ENCODE results near the gene DEPDC5. TPM values are rescaled to one million over a fixed set of nuclear protein-coding genes. Genes with fewer than 3 reads are reported as not detected.
"Not testable (repeated sequence)": the region's sequence is repeated elsewhere in the genome, so short reads cannot be mapped to it uniquely, and the experiment has no call there.

The DEPDC5 gene
- total RNA-seq, 3 donors from 2014 or later: 13.6 to 20.0 (median 16.1) TPM

DNA sequence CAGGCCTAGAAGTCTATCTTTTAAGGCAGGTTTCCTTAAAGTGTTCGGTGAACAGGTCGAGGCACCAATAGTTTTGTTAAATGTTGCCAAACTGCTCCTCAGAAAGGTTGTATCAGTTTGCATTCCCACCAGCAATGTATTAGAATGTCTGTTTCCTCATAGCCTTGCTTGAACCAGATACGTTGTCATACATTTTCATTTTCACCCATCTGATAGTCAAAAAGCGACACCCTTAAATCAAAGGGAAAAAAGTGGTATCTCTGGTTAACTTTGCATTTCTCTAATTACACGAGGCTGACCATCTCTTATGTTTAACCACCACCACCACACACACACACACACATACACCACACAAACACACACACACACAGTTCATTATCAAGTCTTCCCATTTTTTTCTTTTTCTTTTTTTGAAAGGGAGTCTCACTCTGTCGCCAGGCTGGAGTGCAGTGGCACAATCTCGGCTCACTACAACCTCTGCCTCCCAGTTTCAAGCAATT is 20.2 kb upstream of the DEPDC5 start:
- Histone ChIP-seq H3K36me3 (no peaks in the 10 kb centered on the region), H3K27ac (no peak overlapping the region), H3K4me3 (no peak overlapping the region), H3K27me3 (no peaks in the 10 kb centered on the region), H3K4me1 (no peaks in the 10 kb centered on the region), H3K9me3 (no peaks in the 10 kb centered on the region)
- intact Hi-C loops (cut with DNase I; ENCODE audit: low total_unique reads): no loop called here
- TF ChIP-seq POLR2A (IDR thresholded peaks at IDR 0.05) (no peak), POLR2AphosphoS5 (IDR thresholded peaks at IDR 0.05) (no peak)
- TF ChIP-seq, protein P1, sequence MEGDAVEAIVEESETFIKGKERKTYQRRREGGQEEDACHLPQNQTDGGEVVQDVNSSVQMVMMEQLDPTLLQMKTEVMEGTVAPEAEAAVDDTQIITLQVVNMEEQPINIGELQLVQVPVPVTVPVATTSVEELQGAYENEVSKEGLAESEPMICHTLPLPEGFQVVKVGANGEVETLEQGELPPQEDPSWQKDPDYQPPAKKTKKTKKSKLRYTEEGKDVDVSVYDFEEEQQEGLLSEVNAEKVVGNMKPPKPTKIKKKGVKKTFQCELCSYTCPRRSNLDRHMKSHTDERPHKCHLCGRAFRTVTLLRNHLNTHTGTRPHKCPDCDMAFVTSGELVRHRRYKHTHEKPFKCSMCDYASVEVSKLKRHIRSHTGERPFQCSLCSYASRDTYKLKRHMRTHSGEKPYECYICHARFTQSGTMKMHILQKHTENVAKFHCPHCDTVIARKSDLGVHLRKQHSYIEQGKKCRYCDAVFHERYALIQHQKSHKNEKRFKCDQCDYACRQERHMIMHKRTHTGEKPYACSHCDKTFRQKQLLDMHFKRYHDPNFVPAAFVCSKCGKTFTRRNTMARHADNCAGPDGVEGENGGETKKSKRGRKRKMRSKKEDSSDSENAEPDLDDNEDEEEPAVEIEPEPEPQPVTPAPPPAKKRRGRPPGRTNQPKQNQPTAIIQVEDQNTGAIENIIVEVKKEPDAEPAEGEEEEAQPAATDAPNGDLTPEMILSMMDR (IDR thresholded peaks at IDR 0.05): no peak
- DNase-seq (ENCODE audit: low spot score in 2 of 2): no peak

DNA sequence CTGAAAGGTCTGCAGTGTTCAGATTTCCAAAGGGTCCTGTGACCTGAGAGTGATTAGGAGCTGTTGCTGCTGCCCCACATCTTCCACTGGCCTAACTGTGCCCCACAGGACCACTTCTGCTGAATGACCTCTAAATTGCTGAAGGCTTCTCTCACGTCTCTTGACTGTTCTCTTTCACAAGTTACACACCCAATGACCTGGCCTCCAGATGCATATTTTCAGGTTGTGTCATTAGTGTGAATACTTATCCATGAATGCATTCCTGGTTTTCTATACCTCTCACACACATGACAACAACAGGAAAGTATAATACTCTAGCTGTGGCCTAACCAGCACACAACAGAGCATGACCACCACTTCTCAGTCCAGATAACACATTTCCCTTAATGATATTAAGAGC is 19.3 kb upstream of the DEPDC5 start:
- DNase-seq (ENCODE audit: low spot score in 2 of 2): no peak
- no peaks in the 10 kb centered on the region for H3K36me3 ChIP-seq
- H3K27me3 ChIP-seq: no peaks in the 10 kb centered on the region
- intact Hi-C loops (cut with DNase I; ENCODE audit: low total_unique reads): no loop called here
- H3K27ac ChIP-seq: no peak overlapping the region
- no peaks in the 10 kb centered on the region for H3K4me1 ChIP-seq
- H3K4me3 ChIP-seq: no peak overlapping the region
- no peaks in the 10 kb centered on the region for H3K9me3 ChIP-seq
- TF ChIP-seq, protein P1 (IDR thresholded peaks at IDR 0.05): no peak
- no peak for TF ChIP-seq POLR2AphosphoS5 (IDR thresholded peaks at IDR 0.05)
- no peak for TF ChIP-seq POLR2A (IDR thresholded peaks at IDR 0.05)

DNA sequence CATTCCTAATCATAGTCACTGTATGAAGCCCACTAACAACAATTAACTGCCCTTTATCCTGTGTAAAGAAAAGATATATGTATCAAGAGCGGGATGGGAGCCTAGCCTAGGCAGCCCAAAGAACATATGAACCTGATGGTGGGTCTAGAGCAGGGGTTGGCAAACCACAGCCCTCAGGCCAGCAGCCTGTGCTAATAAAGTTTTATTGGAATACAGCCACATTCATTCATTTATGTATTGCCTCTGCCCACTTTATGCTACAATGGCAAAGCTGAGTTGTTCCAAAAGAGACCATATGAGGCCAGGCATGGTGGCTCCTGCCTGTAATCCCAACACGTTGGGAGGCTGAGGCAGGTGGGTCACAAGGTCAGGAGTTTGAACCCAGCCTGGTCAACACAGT is 17.4 kb upstream of the DEPDC5 start:
- H3K27ac ChIP-seq: no peak overlapping the region
- H3K36me3 ChIP-seq: no peaks in the 10 kb centered on the region
- H3K4me3 ChIP-seq: no peak overlapping the region
- intact Hi-C loops (cut with DNase I; ENCODE audit: low total_unique reads): no loop called here
- H3K9me3 ChIP-seq: no peaks in the 10 kb centered on the region
- H3K27me3 ChIP-seq: no peaks in the 10 kb centered on the region
- no peaks in the 10 kb centered on the region for H3K4me1 ChIP-seq
- TF ChIP-seq, protein P1 (IDR thresholded peaks at IDR 0.05): no peak
- no peak for TF ChIP-seq POLR2AphosphoS5 (IDR thresholded peaks at IDR 0.05)
- TF ChIP-seq POLR2A (IDR thresholded peaks at IDR 0.05): no peak
- DNase-seq (ENCODE audit: low spot score in 2 of 2): no peak

DNA sequence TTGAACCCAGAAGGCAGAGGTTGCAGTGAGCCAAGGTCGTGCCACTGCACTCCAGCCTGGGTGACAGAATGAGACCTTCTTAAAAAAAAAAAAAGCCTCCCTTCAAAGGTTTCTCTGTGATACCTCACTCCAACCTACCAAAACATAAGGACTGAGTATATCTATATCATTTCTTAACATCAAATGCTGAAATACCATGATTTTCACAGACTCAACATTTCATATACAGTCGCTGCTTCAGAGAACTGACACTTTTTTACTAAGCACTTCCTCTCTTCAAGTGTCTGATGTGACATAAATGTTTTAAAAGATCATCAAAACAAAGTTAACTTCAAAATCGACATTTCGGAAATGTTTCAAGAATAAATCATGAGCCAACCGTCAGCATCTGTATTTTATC is 15.9 kb upstream of the DEPDC5 start:
- TF ChIP-seq POLR2AphosphoS5 (IDR thresholded peaks at IDR 0.05) (no peak), POLR2A (IDR thresholded peaks at IDR 0.05) (no peak)
- TF ChIP-seq, protein P1 (IDR thresholded peaks at IDR 0.05): no peak
- Histone ChIP-seq H3K4me1 (no peaks in the 10 kb centered on the region), H3K36me3 (no peaks in the 10 kb centered on the region), H3K9me3 (no peaks in the 10 kb centered on the region), H3K4me3 (no peak overlapping the region), H3K27ac (no peak overlapping the region), H3K27me3 (no peaks in the 10 kb centered on the region)
- intact Hi-C loops (cut with DNase I; ENCODE audit: low total_unique reads): no loop called here
- DNase-seq (ENCODE audit: low spot score in 2 of 2): no peak

DNA sequence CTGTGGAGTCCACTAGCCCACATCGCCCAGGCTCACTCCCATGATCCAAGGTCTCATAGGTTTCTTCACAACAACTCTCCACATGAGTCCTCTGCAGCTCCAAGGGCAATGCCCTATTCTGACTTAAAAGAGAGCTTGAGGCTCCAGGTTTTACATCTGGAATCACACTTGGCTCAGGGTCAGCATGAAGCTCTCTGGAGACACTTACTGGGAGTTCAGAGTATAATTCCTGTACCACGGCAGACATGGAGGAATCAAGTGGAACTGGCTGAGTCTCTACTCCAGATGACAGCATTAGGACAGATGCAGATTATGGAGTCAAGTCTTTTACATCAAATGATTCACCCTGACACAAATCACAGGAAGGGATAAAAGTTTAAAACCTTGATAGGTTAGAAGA is 15.3 kb upstream of the DEPDC5 start:
- intact Hi-C loops (cut with DNase I; ENCODE audit: low total_unique reads): no loop called here
- no peaks in the 10 kb centered on the region for H3K36me3 ChIP-seq
- DNase-seq (ENCODE audit: low spot score in 2 of 2): no peak
- no peak for TF ChIP-seq POLR2AphosphoS5 (IDR thresholded peaks at IDR 0.05)
- no peak overlapping the region for H3K4me3 ChIP-seq
- H3K27me3 ChIP-seq: no peaks in the 10 kb centered on the region
- H3K4me1 ChIP-seq: no peaks in the 10 kb centered on the region
- H3K9me3 ChIP-seq: no peaks in the 10 kb centered on the region
- H3K27ac ChIP-seq: no peak overlapping the region

DNA sequence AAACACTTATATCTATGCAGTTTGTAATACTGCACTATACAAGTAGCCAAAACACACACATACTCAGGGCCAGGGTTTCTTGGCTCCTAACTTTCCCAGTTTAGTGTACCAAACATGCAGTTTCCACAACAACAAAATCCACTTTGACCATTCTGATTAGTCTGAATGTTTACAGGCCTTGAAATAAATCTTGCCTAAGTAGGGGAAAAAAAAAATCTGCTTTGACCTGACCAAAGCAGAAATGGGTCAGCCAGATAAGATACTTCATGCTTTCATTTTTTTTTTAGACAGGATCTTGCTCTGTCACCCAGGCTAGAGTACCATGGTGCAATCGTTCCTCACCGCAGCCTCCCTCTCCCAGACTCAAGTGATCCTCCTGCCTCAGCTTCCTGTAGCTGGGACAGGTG is 14.0 kb upstream of the DEPDC5 start:
- no peaks in the 10 kb centered on the region for H3K9me3 ChIP-seq
- no peak for DNase-seq (ENCODE audit: low spot score in 2 of 2)
- no peaks in the 10 kb centered on the region for H3K36me3 ChIP-seq
- intact Hi-C loops (cut with DNase I; ENCODE audit: low total_unique reads): no loop called here
- no peak overlapping the region for H3K4me3 ChIP-seq
- H3K27me3 ChIP-seq: no peaks in the 10 kb centered on the region
- H3K4me1 ChIP-seq: no peaks in the 10 kb centered on the region
- TF ChIP-seq POLR2A (IDR thresholded peaks at IDR 0.05) (no peak), POLR2AphosphoS5 (IDR thresholded peaks at IDR 0.05) (no peak)
- TF ChIP-seq, protein P1 (IDR thresholded peaks at IDR 0.05): no peak
- no peak overlapping the region for H3K27ac ChIP-seq

DNA sequence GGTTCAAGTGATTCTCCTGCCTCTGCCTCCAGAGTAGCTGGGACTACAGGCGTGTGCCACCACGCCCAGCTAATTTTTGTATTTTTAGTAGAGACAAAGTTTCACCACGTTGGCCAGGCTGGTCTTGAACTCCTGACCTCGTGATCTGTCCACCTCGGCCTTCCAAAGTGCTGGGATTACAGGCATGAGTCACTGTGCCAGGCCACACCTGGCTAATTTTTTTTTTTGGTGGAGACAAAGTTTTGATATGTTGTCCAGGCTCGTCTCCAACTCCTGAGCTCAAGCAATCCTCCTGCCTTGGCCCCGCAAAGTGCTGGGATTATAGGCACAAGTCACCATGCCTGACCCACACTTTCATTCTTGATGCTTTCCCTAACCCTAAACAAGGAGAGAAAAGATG is 13.5 kb upstream of the DEPDC5 start:
- H3K36me3 ChIP-seq; H3K9me3 ChIP-seq; intact Hi-C loops (cut with DNase I; ENCODE audit: low total_unique reads); H3K27me3 ChIP-seq; DNase-seq (ENCODE audit: low spot score in 2 of 2); H3K4me3 ChIP-seq; H3K27ac ChIP-seq; H3K4me1 ChIP-seq: not testable (repeated sequence)

Measured in breast epithelium (tissue), 4 donors.